Activated T-cell treated with anti-CD3 and anti-CD28 coated beads, Interleukin-2, amount 50 U/mL, for 48 hours (primary cell): ENCODE measurements around the gene THSD4.
"Not testable (repeated sequence)": the region's sequence is repeated elsewhere in the genome, so short reads cannot be mapped to it uniquely, and the experiment has no call there.

Source experiments
- DNase-seq, 2 experiments: peaks; one replicate each; pipeline ENCODE4 v3.0.0-alpha.2; 2020

The THSD4 gene

DNA sequence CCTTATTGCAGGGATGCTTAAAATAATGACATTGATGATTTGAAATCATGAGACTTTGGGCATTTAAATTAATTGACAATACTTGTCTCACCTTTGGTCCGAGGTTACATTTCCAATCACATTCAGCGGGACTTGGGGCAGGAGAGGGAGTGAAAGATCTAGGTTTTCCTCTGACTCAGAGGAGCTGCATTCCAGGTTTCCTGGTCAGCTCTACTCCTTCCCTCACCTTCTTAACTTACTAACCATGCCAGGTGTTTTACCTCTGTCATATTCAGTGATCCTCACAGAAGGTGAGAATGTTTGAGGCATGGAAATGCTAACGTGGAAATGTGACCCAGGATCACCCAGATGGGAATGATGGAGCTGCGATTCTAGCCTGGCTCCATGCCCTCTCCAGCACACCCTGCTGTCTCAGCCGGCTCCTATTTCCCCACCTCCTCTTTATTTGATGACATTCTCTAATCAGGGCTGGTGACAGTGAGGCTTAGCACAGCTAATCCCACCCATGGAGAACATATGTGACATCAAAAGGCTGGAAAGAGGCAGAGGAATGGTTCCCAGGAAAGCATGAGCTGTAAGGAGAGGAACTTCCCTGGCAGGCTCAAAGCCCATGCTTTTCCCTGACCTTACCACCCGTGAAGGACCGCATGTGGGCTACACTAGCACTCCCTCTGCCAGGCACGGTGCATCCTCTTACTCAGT, 38.7 kb downstream of the THSD4 start:
- no peak for DNase-seq

DNA sequence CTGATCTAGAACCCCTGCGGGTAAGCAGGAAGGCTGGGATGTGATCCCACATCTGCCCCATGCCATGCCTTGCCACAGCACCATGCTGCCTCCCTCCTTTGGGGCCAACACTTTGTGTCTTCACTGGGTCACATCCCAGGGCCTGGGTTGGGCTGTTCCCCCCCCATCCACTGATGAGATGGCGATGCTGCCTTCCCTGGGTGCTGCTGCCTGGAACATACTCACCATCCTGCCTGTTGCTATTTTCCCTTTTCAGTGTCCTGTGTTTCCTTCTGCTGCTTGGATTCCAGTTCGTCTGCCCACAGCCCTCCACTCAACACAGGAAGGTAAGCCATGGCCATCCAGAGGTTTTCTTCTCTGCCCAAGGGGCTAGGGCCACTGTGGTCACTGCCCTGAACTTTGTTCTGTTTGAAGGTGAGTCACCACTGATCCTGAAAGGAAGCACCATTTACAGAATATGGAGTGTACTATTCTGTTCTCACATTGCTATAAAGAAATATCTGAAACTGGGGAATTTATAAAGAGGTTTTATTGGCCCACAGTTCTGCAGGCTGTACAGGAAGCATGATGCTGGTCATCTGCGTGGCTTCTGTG, 39.4 kb downstream of the THSD4 start:
- DNase-seq: no peak

DNA sequence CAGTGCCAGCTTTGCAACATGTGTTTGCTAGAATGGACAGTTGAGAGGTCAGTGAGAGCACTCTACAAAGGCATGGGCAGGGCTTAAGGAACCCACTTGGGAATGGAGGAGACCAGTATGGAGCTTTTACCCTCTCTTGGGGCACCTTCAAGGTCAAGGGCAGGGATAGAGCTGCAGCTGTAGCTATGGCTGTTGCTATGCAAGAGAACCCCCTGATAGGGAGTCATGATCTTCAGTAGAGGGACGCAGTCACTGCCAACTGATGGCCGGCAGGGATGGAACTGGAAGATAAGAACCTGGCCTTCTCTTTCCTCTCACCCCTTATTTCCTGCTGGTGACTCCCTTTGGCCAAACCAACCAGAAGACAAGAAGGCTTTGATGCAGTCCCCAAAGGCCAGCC, 40.3 kb downstream of the THSD4 start:
- no peak for DNase-seq

DNA sequence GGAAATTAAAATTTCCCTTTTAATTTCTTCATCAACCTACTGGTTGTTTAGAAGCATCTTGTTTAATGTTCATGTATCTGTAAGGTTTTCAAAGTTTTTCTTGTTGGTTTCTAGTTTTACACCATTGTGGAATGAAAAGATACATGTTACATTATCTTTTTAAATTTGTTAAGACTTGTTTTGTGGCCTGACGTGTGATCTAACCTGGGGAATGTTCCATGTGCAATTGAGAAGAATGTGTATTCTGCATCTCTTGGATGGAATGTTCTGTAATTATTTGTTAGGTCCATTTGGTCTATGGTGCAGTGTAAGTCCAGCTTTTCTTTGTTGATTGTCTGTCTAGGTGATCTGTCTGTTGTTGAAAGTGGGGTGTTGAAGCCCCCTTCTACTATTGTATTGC, 45.7 kb downstream of the THSD4 start:
- DNase-seq: no peak

DNA sequence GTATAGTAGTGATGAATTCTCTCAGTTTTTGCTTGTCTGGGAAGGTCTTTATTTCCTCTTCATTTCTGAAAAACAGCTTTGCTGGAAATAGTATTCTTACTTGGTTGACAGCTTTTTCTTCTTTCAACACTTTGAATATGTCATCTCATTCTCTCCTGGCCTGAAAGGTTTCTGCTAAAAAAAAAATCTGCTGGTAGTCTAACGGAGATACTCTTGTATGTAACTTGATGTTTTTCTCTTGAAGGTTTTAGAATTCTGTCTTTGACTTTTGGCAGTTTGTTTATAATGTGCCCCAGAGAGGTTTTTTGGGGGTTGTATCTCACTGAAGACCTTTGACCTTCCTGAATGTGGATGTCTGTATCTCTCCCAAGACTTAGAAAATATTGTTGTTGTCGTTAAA, 47.0 kb downstream of the THSD4 start:
- no peak for DNase-seq

DNA sequence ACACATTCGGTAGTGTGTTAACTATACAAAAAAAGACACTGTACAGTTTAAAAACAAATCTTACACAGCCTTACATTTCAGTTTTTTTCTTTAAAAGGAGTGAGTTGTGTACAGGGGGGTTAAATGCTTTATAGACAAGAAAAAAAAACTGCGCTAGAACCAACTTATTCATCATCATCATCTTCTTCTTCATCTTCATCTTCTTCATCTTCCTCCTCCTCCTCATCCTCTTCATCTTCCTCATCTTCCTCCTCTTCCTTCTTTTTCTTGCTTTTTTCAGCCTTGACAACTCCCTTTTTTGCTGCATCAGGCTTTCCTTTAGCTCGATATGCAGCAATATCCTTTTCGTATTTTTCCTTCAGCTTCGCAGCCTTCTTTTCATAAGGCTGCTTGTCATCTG, 49.3 kb downstream of the THSD4 start:
- not testable (repeated sequence) for DNase-seq

DNA sequence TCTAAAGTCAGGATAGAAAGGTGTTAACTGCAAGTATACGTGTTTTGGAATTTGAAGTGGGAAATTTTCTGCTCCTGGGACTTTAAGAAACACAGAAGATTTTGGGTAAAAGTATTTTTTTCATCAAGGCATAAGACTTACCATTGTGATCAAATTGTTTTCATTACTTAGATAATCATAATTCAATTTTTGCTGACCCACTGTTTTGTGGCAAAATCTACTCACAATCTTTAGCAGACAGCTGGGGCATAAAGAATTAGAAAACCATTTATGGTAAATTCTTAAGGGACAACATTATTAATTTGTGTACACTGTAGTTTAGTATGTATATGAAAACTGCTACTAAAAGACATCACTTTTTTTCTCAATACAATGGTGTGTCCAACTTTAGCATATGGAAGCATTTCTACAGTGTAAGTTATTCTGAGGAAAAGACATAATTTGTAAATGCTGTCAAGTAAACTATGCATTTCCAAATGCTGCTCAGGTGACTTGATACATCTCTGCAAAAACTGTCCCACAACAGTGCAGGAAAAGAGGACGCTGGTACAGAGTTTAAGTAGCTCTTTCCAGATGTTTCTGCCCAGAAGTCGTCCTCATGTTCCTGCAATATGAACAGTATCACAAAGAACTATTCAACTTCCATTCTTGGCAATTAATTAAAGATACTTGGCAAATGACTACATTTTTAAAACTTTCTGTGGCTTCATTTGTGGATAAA, 52.3 kb downstream of the THSD4 start:
- DNase-seq: no peak

DNA sequence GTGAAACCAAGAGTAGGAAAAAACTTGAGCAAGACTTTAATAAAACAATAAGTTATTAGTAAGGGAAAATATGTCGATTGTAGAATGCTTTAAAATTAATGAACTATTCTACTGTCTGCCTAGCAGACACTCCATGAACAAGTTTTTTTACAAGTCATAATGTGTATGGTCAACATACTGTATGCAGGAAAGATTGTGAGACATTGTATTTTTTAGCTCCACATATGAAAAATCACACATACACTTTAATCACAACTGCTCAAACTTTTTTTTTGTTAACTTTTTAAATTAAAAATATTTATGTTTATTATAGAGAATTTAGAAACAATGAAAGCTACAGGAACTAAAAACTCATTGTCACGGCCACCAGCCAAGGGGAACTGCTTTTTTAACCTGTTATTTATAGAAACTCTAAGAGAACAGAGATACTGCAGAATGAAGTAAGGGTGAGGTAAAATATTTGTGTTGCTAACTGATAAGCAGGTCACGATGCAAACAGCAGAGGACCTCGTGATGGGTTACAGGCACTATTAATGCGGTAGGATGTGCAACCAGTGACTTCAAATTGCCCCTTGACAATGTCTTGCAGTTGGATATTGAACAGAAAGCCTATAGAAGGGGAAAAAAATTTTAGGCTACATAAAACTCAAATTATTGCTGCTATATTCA, 53.0 kb downstream of the THSD4 start:
- no peak for DNase-seq

DNA sequence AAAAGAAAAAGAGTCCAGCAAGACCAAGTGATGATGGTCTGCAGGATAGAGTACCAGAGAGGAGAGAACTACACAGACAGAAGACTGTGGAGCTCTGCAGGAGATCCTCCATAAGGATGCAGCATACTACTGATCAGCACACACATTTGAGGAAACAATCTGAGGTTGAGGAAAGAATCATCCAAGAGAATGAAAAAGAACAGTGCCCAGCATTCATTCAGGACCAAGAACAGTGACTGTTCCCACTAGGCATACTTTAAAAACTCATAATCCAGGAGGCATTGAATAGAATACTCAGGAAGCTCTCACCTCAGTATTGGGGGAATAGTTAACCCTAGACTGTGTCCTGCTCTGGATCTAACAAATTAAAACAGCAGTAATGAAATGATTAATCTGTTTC, 54.9 kb downstream of the THSD4 start:
- no peak for DNase-seq

DNA sequence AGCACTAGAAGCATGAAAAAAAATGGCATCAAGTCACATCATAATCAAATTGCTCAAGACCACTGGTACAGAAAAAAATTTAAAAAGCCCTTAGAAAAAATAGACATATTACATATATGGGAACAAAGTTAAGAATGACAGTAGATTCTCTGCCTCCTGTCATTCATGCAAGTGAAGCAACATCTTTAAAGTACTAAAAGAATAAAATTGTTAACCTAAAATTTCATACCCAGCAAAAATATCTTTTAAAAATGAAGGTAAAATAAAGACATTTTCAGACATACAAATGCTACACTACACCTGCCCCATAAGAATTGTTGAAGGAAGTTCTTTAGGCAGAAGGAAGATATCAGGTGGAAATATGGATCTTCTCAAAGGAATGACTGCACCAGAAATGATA, 55.9 kb downstream of the THSD4 start:
- DNase-seq: no peak

DNA sequence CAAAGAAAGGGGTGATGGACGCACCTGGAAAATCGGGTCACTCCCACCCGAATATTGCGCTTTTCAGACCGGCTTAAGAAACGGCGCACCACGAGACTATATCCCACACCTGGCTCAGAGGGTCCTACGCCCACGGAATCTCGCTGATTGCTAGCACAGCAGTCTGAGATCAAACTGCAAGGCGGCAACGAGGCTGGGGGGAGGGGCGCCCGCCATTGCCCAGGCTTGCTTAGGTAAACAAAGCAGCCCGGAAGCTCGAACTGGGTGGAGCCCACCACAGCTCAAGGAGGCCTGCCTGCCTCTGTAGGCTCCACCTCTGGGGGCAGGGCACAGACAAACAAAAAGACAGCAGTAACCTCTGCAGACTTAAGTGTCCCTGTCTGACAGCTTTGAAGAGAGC, 59.1 kb downstream of the THSD4 start:
- not testable (repeated sequence) for DNase-seq

DNA sequence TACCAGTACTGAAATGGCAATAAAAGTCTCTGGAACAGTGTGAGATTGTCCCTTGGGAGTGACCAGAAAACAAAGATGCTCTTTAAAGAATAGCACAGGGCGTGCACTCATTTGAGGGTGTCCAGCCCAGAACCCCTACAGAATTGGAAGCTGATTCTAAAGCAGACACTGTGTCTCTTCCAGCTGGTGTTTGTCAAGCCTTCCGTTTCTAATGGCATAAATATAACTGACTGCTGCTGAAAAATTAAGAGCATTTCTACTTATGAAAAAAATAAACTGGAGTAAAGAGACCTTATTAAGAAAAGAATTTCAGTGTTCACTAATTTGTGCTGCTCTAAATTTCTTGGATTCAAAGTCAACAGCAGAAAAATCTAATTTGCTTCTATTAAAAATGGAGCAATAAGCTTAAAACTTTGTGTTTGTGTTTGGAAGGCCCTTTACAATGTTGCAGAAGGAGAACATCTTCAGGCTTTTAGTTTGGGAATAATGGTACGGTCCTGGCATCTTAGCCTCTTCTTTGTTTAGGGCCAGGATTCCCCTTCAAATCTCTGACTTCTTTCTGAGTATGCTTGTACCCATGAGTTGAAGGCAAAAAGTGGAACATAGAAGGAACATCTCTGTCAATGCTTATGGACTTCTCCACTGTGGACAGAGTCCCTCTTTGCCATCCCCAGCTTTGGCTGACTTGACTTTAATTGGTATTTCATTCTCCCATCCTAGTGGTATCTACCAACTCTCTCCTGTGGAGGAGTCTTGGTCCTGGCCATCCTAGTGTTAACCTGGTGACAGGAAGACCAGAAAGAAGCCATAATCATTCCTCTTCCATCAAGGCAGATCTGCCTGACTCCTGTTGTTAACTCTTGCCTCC, 65.9 kb downstream of the THSD4 start:
- no peak for DNase-seq

DNA sequence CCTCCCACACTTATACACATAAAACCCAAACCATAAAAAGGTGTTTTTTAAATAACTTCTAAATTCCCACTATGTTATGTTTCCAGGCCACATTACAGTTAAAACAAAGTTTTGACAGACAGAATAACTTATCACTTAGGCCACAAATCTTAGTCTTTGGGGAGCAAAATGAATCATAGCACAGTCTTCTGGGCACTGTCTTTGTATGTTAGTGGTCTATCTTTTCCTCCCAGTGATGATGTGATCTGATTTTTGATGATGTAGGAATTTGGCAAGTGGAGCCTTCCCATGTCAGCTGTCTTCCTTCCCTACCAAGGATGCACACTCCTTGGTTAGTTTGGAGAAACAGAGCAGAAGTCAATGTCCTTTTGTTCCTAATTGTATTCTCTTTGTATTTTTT, 67.3 kb downstream of the THSD4 start:
- DNase-seq: no peak

DNA sequence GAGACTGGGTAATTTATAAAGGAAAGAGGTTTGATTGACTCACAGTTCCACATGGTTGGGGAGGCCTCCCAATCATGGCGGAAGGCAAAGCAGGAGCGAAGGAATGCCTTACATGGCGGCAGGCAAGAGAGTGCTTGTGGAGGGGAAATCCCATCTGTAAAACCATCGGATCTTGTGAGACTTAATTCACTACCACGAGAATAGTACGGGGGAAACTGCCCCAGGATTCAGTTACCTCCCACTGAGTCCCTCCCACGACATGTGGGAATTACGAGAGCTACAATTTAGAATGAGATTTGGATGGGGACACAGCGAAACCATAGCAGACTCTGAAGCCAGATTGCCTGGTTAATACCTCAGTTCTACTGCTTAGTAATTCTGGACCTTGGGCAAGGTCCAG, 67.8 kb downstream of the THSD4 start:
- DNase-seq: no peak

DNA sequence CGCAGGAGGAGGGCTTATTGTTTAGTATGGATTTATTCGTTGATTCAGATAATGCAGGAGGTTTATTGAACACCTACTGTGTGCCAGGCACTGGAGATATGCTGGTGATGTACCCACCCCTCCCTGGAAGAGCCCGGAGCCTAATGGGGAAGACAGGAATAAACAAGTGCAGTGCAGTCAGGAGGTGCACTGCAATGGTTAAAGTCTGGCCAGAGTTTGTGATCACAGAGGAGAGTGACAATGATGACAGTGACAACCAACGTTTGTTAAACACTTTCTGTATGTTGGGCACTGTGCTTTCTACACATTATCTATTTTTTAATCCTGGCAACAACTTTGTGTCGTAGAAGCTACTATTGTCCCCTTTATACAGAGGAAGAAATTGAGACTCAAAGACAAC, 70.4 kb downstream of the THSD4 start:
- DNase-seq: no peak

DNA sequence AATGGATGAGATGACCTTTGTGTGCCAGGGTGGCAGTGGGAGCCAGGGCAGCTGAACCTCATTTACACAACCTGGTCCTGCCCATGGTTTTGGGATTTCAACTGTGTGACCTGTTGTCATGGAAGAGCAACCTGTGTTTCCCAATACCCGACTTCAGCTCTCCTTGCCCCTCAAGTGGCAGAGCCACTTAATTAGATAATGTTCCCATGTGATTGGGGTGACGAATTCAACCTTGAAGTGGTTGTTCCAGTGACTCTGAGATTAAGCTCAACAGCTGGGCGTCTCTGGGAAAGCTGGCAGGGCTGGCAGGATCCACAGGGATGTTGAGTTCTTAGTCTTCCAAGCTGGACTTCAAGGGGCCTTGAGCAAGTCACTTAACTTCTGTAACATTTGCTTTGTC, 71.0 kb downstream of the THSD4 start:
- no peak for DNase-seq

DNA sequence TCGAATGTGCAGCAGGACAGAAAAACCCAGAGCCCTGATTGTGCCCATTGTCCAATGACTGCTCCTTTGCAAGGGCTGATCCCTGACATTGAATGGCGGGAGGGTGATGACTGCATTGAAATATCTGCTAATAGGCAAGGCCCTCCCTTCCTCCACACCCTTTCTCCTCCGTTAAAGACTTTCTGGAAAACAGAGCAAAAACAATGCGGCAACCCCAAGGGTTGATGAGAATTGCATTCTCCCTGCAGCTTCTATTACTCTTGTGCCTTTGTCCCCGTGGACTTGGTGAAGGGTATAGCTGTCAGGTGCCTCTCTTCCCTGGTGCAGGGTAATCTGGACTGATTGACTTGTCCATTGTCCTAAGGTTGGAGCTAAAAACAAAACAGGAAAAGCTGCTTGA, 71.8 kb downstream of the THSD4 start:
- no peak for DNase-seq

DNA sequence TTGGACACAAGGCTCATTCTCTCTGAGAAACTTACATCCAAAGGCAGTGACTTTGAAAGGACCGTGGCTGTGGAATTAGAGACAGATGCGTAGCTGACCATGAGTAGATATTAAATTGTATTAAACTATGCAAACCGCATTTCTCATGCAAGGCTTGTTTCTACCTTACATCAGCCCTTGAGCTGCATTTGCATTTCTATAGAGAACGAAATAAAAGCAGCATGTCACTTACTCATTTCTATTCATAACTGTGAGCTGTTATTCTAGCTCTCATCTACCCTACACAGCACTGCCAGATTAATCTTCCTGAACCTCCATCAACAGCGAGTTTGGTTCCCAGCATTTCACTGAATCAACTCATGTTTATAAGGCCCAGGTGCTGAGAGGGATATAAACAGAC, 72.3 kb downstream of the THSD4 start:
- DNase-seq: no peak

DNA sequence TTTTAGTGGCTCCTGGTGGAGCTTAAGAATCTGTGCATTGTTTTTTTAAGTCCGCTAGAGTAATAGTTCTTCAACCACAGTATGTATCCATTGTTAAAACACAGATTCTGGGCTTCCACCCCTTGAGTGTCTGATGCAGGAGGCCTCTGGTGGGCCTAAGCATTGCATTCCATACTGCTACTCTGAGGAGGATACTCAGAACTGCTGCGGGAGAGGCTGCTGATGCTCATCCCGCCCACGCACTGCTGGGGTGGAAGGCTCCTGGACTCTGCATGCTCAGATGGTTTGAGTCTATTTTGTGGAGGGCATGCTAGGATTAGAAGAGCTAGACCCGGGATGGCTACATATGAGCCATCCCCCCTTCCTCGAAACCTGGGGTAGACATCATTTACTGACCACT, 74.4 kb downstream of the THSD4 start:
- no peak for DNase-seq

DNA sequence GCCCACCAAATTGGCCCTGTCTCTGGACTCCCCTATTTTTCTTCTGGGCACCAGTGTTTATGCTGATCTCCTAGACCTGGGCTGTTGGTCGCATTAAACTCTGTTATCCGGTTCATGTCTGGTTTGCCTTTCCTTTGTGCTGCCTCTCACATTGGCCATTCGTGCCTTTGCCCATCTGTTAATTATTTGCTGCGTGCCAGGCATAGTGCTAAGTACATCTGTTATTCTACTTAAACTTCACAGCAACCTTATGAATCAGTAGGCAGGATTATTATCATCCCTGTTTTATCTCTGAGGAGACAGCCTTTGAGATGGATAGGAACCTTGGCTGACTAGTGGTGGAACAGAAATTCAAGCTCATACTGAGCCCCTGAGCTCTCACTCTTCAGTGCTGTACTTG, 76.0 kb downstream of the THSD4 start:
- DNase-seq: no peak

DNA sequence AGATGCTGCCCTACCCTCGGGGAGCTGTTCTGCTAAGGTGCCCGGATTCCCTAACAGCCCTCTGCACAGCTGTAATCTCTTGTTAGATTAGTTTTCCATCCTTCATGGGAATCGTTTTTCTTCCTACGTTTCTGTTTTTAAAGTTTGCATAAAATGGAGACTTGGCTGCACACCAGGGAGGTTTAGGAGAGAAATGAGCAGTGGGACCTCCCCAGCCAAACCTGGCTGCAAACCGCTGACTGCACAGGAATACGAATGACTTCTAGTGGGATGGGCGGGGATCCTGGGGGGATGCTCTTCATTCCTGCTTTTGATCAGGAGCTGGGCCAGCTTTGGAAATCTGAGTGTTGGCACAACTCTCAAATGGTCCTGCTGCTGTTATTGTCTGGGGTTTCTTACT, 77.5 kb downstream of the THSD4 start:
- DNase-seq: no peak

DNA sequence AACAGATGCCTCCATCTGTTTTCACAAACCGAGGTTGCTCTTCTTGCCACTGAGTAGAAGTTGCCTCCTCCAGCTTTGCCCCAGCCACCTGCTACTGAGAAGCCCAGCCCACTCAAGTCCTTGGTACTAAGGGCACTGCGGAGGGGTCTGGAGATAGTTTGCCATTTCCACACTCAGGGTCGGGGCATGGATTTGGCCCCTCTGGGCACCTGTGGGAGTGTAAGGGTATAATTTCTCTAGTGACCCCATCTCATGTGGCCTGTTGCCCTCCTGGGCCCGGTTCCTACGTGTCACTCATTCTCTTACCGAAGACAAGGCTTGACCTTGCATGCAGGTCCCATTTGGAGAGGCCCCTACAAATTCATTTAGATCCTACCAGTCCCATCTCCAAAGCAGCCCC, 79.0 kb downstream of the THSD4 start:
- no peak for DNase-seq

DNA sequence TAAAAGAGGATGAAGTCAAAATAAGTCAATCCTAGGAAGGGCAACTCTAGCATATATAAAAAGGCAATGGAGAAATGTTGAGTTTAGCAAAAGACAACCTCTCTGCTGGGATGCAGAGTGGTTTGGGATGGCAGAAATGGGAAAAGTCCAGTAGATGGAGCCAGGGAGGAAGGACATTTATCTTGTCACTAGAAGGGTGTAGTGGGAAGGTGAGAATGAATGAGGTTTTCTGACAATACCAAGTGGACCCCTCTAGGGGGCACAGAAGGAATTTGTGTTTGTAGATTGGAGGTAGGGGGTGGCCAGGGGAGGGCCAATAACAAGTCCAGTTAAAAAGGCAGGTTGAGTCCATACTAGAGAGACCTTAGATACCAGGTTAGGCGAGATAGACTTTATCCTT, 80.0 kb downstream of the THSD4 start:
- no peak for DNase-seq
